ENCODE measurements around the gene ZFAND2B.

- no peak for TF ChIP-seq CTCF (IDR thresholded peaks at IDR 0.05; ENCODE audit: low read depth, low read length)
- TF ChIP-seq EZH2phosphoT487 (IDR thresholded peaks at IDR 0.05; ENCODE audit: low read depth) = no peak
Measured at GRCh38 chr2:219252900-219253752, 46.5 kb downstream of the ZFAND2B start, which contains the start of gene TUBA4B.

Data from OCI-LY3 (cell line).